Activated CD8-positive, alpha-beta T cell treated with anti-CD3 and anti-CD28 coated beads, Interleukin-2, amount 10 ng/mL, durations not matched to agents 7 days and 5 days (primary cell): ENCODE measurements around the gene SHISA3. TPM values are rescaled to one million over a fixed set of nuclear protein-coding genes. Genes with fewer than 3 reads are reported as not detected.

Source experiments
- total RNA-seq, 2 experiments: library from RNA; stranded (reverse); gene quantifications; one replicate each; pipeline ENCODE4 v1.2.3, GENCODE V29; 2021

The SHISA3 gene
- total RNA-seq, 2 experiments from 2014 or later = 0.50 to 0.76 TPM

Other genes with a start within 250 kb of the SHISA3 start
- under 1 TPM; 0.37 to 0.81 TPM for gene BEND4, start 244.8 kb upstream of the SHISA3 start, total RNA-seq